Stimulated activated CD8-positive, alpha-beta memory T cell treated with anti-CD3 and anti-CD28 coated beads, Interleukin-12 subunit alpha, Interleukin-12 subunit beta, amount 100 ng/mL, for 4 hours (primary cell): ENCODE measurements around the gene ANKFY1.

ENCODE experiments used
- DNase-seq: peaks from one replicate; pipeline ENCODE4 v3.0.0-alpha.2; 2020; ENCODE audit warnings: low read depth

The ANKFY1 gene

GRCh38 chr17:4263282-4264215, at the start of gene ANKFY1:
TSS of gene ANKFY1 (minus strand) at chr17:4263979. CDS start at chr17:4263941, 38 bp downstream.
- DNase-seq: peak; percentile 95

DNA sequence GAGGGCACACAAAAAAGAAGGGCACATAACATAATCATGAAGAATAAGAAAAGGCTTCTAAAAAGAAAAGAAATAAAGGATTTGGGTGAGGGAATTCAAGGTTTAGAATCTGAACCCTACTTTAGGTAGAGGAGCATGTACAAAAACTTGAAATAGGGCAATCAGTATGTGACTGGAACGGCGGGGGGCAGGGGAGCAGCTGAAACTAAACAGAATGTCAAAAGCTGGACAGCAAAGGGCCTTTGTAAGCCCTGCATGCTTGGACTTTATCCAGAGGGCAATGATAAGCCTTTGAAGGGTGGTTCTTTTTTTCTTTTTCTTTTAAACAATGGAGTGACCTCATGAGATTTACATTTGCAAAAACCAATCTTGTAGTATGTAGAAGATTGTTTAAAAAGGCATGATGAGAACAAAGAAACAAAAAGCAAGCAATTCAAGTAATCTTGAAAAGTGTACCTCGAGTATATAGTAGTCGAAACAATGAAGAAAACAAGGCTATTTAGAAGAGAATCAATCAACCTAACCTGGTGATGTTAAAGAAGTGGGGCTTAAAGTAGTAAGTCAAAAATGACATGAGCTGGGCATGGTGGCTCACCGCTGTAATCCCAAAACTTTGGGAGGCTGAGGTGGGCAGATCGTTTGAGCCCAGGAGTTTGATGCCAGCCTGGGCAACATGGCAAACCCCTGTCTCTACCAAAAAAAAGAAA, 46.7 kb upstream of the ANKFY1 start:
- no peak for DNase-seq

DNA sequence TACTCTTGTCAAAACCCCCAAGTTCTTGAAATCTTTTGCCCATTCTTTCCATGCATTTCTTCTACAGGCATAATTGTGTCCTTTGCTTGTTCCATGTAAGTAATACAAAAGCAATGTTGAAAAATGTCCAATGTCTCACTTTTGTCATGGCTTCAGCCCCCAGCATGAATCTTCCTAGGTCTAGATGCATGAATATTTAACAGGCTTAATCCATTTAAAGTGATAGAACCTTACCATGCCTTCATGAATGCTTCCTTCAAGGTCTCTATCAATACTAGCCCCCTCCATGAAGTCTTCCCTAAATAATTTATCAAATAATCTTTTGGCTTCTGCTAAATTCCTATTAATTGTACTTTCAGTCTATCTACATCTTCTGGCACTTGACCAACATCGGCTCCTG, 46.1 kb upstream of the ANKFY1 start:
- no peak for DNase-seq

DNA sequence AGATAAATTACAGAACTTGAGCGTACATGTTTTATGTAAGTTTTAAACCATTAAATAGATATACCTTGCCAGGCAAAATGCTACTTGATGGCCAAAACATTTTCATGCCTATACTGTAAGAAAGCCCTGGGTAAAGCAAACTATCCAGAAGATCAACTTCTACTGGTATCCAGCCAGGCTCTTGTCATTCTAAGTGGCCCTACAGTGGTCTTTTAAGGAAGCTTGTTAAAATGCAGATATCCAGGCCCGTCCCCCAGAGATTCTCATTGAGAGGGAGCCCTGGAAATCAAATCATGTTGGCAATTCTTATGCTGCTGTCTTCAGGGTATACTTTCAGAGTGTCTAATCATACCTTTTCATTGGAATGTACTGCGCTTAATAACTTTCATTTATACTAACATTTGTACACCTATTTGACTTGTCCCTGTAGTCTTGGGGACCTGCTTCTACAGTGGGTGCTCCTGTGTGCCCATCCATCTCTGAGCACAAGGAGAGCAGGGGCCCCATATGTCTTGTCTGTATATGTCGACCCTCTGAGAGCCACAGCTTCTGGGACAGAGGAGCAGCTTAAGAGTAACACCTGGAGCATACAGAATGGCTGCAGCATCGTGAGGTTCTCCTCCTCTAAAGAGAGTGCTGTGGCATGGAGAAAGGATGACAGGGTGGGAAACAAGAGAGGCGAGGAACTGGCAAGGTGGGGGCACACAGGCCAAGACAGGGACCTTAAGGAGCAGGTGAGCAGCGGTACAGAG, 43.6 kb upstream of the ANKFY1 start:
- DNase-seq: no peak

DNA sequence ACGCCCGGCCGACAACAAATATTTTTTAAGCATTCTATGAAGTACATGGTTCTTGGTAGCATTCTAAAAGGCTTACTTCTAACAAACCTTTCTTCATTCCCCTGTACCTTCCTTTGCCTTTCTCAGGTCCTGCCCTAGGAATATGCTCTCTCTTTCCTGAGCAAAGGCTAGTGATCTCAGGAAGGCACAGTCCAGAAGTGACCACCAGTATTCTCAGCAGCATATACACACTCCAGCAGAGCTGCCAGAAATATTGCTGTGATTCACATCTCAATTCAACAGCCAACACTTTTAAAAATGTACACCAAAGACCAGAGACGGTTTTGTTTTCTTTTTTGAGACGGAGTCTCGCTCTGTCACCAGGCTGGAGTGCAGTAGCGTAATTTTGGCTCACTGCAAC, 41.4 kb upstream of the ANKFY1 start:
- no peak for DNase-seq

GRCh38 chr17:4304417-4305027, 40.7 kb upstream of the ANKFY1 start:
- DNase-seq: no peak

DNA sequence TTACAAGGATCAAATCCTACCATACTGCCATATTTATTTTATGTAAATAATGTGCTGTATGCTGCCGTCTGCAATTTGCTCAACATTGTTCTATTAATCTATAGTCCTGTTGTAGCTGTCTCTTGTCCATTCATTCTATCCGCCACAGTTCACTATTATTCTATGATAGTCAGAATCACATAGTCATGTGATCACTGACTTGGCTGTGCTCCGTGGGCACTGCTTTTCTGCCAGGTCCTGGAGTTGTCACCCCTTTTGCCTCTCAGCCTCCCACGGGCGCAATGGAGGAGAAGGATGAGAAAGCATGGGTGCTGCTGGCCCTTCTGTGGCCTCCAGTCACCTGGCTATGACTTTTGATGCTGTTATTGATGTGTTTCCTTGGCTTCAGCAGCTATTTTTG, 37.3 kb upstream of the ANKFY1 start:
- DNase-seq: no peak

DNA sequence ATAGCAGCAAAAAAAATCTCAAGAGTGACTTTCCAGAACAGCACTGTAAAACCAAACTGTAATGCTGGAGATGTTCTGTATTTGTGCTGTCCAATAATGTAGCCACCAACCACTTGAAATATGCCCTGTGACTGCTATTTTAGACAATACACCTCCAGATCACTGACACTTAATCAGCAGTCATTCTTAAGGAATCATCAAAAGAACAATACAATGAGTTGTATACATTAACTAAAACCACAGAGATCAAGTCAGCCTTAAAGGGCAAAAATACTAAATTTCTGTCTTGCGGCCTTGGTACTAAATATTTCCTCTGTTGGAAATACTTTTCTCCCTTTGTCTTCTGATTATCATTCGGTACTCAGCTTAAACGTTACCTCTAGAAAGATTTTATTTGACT, 33.6 kb upstream of the ANKFY1 start:
- DNase-seq: no peak

DNA sequence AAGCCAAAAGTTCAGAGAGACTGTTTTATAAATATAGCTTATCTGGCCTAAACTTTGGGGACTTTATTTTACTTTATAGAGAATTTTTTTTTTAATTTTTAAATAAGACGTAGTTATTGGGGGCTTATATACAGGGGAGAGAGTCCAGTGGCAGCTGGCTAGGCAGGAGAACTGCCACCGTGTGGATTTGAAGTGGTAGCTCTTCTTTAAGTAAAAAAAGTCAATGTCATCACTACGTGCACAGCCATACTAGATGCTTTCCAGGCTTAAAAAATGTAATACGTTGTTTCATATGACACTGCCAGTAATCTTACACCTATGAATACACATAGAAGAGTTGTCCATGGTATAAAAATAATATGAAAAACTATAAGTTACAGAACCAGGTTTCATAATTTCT, 31.9 kb upstream of the ANKFY1 start:
- no peak for DNase-seq

DNA sequence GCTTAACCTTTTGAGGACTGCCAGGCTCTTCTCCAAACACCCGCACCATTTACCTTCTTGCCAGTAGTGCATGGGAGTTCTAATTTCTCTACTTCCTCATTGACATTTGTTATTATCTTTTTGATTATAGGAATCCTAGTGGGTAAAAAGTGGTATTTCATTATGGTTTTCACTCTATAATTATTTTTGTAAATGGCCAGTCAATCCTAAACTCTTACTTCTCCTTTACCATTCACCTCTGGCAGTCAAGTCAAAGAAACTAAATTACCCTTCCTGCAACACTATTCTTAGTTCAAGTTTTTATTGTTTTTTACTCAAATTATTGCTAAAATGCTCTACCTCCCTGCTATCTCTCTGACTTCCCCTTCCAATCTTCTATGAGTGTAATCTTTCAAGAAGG, 29.8 kb upstream of the ANKFY1 start:
- no peak for DNase-seq

DNA sequence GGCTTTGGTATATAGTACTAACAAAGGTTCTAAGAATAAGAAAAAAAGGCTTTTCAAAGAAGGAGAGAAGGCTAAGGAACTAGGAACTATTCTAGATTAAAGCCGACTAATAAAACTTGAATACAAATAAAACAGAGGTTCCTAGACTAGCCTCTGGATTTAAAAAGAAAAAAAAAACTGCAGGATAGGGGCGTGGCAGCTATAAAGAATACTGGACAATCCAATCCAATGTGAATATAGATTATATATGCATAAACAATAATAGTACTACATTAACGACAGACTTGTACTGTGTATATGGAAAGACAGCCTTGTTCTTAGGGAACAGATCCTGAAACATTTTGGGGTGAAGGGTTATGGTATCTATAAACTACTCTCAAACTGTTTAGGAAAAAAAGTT, 23.9 kb upstream of the ANKFY1 start:
- no peak for DNase-seq

DNA sequence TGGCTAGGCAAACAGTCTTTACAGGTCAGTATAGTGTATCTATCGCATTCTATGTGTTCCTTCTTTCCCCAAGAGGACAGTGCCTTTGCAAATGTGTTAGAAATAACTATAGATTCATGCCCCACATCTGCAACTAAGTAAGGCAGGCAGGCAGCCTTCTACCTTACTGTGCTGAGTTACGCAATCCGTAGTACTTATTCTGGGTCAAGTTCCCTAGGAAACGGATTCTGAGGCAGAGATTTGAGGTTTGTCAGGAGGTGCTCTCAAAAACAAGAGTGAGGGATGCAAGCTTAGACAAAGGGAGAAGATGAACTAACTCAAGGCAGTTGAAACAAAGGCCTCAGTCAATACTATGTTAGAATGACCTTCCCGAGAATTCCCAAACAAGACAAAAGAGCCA, 12.7 kb upstream of the ANKFY1 start:
- DNase-seq: no peak

DNA sequence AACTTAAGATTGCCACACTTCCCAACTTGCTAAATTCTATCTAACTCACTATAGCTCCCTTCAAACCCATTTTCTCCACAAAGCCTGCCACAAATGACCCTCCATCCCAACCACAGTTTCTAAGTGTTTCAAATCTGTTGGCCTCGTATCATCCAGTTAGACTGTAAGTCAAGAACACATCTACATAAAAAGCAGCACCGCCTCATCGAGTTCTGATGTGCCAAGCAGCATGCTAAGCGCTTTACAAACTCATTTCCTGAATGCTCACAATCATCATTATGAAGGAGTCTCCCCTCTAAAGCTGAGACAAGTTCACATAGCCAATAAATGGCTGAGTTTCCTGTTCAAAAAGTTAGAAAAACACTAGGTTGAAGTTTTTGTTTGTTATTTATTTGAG, 9.2 kb upstream of the ANKFY1 start:
- no peak for DNase-seq

GRCh38 chr17:4272213-4272971, 8.6 kb upstream of the ANKFY1 start:
- no peak for DNase-seq

- no peak for DNase-seq
These were observed 7.0 kb upstream of the ANKFY1 start for GRCh38 chr17:4270736-4271135.

GRCh38 chr17:4269915-4270314, 6.1 kb upstream of the ANKFY1 start:
- no peak for DNase-seq

DNA sequence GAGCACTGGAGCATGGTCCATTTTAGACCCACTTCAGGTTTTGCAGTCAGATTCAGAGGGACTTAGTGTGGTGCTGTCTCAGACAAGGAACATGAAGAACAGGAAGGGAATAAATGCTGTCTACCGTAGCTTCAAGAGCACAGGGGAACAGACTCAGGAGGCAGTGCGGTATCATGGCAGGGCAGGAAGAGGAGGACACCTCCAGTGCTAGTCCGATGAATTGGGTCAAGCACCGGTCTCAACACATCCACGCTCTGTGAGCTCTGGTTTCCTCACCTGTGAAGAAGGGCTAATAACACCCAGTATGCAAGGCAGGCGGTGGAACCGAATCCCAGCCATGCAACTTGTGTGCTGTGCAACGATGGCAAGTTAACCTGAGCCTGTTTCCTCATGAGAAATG, 3.6 kb upstream of the ANKFY1 start:
- no peak for DNase-seq

DNA sequence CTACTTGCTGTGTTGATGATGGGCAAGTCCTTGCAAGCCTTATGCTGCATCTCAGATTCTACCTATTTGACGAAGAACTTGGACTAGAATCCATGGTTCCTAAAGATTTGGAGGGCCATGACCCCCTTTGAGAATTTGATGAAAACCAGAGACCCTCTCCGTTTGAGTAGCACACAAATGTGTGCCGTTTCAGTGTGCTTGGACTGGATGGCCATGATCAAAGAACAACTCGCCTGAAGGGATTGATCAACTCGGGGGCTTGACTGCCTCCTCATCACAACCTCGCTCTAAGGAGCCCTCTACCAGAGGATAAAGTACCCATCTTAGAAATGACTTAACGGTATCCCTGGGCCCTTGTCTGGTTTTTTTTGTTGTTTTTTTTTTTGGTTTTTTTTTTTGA, 2.8 kb upstream of the ANKFY1 start:
- no peak for DNase-seq

DNA sequence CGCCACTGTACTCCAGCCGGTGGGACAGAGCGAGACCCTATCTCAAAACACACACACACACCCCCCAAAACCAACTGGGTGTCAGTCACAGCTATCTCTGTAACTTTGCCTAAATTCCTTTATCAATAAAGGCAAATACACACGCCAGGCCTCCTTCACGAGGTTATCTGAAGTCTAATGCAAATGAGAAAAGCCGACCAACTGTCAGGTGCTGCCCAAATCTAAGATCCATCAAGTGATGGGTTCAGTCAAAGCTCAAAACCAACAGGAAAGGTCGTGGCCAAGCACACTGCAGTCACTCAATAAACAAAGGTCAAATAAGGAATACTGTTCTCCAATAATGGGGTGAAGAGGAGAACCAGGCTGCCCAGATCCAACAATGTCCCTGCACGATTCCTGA, 1.1 kb downstream of the ANKFY1 start:
- DNase-seq: no peak

GRCh38 chr17:4261452-4261851, 2.3 kb downstream of the ANKFY1 start:
- DNase-seq: no peak

- DNase-seq: no peak
These were observed 4.9 kb downstream of the ANKFY1 start for GRCh38 chr17:4258867-4259266.

DNA sequence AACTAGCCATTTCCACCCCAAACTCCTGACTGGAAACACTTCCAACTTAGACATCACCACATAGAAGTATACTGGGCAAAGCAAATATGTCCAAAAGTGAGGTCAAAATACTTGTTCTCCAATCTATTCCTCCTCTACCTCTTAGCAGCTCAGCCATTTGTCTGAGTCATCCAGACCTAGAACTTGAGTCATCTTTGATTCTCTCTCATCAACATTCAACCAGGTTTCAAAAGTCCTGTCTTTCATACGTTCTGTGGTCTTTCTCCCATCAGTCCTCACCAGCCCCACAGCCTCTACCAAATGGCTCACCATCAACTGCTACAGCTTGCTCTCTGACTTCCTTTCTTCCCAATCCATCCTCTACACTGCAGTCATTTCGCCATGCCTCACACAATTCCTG, 6.8 kb downstream of the ANKFY1 start:
- no peak for DNase-seq
